Common myeloid progenitor, CD34-positive (primary cell): ENCODE data around the gene MYBPC3.
"Not testable (repeated sequence)": the region's sequence is repeated elsewhere in the genome, so short reads cannot be mapped to it uniquely, and the experiment has no call there.

Experiments used
- CTCF ChIA-PET: fragments of 350-600 bp; sonication (Branson Sonifier 250); formaldehyde crosslinking; loops from one replicate; lab custom pipeline; 2021; ENCODE audit warnings: antibody characterized with exemption; lab: Charles Lee
- POLR2A ChIA-PET: fragments of 350-600 bp; sonication (Branson Sonifier 250); formaldehyde crosslinking; loops from one replicate; lab custom pipeline; 2021; ENCODE audit warnings: antibody characterized with exemption; lab: Charles Lee
- DNase-seq, 3 donors: peaks; one replicate each; pipeline versions ENCODE4 v3.0.0 to v3.0.0-alpha.2; 2013
- H3K27ac ChIP-seq, 2 experiments: 1 replicate in 1 of 2; 2 replicates in 1 of 2; pipeline ENCODE4 v1.7.0; 2013; ENCODE audit warnings: inconsistent platforms in 2 of 2, low read length in 2 of 2, mild to moderate bottlenecking in 2 of 2, low read depth in 1 of 2, moderate library complexity in 1 of 2; ENCODE audit not compliant: severe bottlenecking in 2 of 2, insufficient read depth in 1 of 2, poor library complexity in 1 of 2
- H3K27me3 ChIP-seq, 5 experiments: replicated peaks in 2 of 5; 1 replicate in 3 of 5; 2 replicates in 2 of 5; pipeline versions ENCODE4 v1.6.1 to v1.7.0; 2013; ENCODE audit warnings: low read length in 4 of 5, mild to moderate bottlenecking in 2 of 5, moderate library complexity in 2 of 5, inconsistent platforms in 1 of 5; ENCODE audit not compliant: insufficient read depth in 5 of 5, control insufficient read depth in 4 of 5
- H3K36me3 ChIP-seq, 4 experiments: 1 replicate in 2 of 4; 2 replicates in 2 of 4; pipeline versions ENCODE4 v1.6.1 to v1.7.0; 2013; ENCODE audit warnings: low read length in 3 of 4, control low read depth in 1 of 4, mild to moderate bottlenecking in 1 of 4; ENCODE audit not compliant: control insufficient read depth in 4 of 4, insufficient read depth in 4 of 4
- H3K4me1 ChIP-seq, 4 experiments: 1 replicate in 3 of 4; 2 replicates in 1 of 4; pipeline versions ENCODE4 v1.6.1 to v1.7.1; 2013; ENCODE audit warnings: low read length in 3 of 4, mild to moderate bottlenecking in 3 of 4, control low read depth in 1 of 4, inconsistent platforms in 1 of 4, moderate library complexity in 1 of 4; ENCODE audit not compliant: control insufficient read depth in 4 of 4, insufficient read depth in 4 of 4; ENCODE audit errors: control extremely low read depth in 1 of 4
- H3K4me3 ChIP-seq, 7 experiments: 1 replicate in 4 of 7; 2 replicates in 3 of 7; pipeline versions ENCODE4 v1.5.1 to v1.7.0; 2013; ENCODE audit warnings: mild to moderate bottlenecking in 7 of 7, low read length in 6 of 7, moderate library complexity in 6 of 7, inconsistent platforms in 2 of 7, low read depth in 2 of 7, control low read depth in 1 of 7; ENCODE audit not compliant: insufficient read depth in 4 of 7, control insufficient read depth in 1 of 7; ENCODE audit errors: extremely low read depth in 1 of 7
- H3K9me3 ChIP-seq, 5 experiments: 1 replicate in 4 of 5; 2 replicates in 1 of 5; pipeline versions ENCODE4 v1.6.1 to v1.7.1; 2013; ENCODE audit warnings: low read length in 4 of 5, mild to moderate bottlenecking in 2 of 5, inconsistent platforms in 1 of 5, low read depth in 1 of 5, moderate library complexity in 1 of 5; ENCODE audit not compliant: control insufficient read depth in 4 of 5, insufficient read depth in 2 of 5; ENCODE audit errors: control extremely low read depth in 1 of 5
- WGBS: methylation state at CpG from one replicate; pipeline ENCODE4 v1.1.5; 2013; ENCODE audit not compliant: insufficient coverage; 5-methylcytosine and 5-hydroxymethylcytosine counted together

The MYBPC3 gene

DNA sequence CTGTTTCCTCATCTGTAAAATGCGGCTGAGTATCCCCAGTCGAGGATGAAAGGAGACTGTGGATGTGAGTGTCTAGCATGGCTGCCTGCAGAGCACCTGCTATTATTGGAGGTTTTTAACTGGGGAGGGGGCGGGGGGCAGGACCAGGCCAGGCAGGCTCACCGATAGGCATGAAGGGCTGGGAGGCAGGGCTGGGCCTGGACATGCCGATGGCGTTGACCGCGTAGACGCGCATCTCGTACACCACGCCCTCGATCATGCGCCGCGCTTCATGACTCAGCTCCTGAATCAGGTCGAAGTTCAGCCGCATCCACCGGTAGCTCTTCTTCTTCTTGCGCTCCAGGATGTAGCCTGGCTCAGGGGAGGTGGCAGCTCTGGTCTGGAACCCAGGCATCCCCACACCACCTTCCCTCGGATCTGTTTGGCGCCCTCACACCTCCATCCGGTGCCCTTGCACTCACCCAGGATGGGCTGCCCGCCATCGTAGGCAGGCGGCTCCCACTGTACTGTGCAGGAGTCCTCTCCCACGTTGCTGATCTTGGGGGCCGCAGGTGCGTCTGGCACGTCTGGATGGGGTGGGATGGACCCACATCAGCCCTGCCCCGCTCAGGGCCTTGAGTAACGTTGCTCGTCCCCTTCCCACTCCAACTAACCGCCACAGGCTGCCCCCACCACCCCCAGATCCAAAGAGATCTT lies 15.1 kb downstream of the MYBPC3 start:
- peak in 1 of 3 donors; percentile 29 for DNase-seq
- no peaks in the 10 kb centered on the region for H3K36me3 ChIP-seq
- 94% methylated on average over 26 of the region's 34 CpGs for WGBS
- H3K4me1 ChIP-seq = no peaks in the 10 kb centered on the region
- CTCF ChIA-PET = interaction anchor here (1.0 to 1.3 kb wide), 3 partner anchors 9 to 37 kb away, joined by 3 to 5 read pairs (median 3); no protein-coding TSS in a partner anchor
- no peak overlapping the region for H3K27ac ChIP-seq
- POLR2A ChIA-PET = no interaction called here
- no peaks in the 10 kb centered on the region for H3K9me3 ChIP-seq
- no peak overlapping the region for H3K4me3 ChIP-seq
- no peaks in the 10 kb centered on the region for H3K27me3 ChIP-seq

DNA sequence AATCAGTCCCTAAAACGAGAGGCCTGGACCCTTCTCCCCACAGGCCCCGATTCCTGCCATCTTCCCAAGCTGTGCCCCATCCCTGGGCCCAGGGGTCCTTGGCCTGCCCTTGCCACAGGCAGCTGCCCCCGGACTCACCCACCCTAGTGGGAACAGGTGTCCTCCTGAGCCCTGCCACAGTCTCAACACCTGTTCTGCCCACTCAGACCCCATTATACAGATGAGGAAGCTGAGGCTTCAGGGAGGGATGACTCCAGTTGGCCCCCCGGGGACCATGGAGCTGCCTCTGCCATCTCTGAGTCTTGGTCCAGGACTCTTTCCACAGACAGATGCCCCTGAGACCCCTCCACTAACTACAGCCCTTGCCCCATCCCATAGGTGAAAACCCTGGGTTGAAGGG lies 15.9 kb downstream of the MYBPC3 start:
- Histone ChIP-seq H3K4me1 (no peaks in the 10 kb centered on the region), H3K27me3 (no peaks in the 10 kb centered on the region), H3K27ac (no peak overlapping the region), H3K9me3 (no peaks in the 10 kb centered on the region), H3K4me3 (no peak overlapping the region), H3K36me3 (no peaks in the 10 kb centered on the region)
- no peak for DNase-seq
- 100% methylated on average over 1 of the region's 4 CpGs for WGBS
- POLR2A ChIA-PET = interaction anchor here (0.6 kb wide), 1 partner anchor 10 kb away, joined by 3 read pairs; no protein-coding TSS in a partner anchor
- CTCF ChIA-PET = interaction anchor here (1.0 to 1.4 kb wide), 4 partner anchors 8 to 65 kb away, joined by 3 to 5 read pairs (median 3); no protein-coding TSS in a partner anchor

DNA sequence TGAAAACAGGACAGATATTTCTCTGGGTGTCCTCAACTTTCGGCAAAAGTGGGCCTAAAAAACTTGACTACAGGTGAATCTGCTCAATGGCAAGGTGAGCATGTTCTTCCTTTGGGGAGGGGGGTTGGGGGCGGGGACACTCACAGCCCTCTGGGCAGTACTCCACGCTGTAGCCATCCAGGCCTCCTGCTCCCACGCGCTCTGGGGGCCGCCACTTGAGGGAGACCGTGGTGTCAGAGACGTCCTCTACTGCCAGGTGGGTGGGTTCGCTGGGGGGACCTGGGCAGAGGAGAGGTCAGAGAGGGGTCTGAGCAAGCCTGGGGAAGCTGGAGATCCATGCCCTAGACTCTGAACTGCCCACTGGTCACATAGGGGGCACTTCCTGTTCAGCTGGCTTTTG lies 16.8 kb downstream of the MYBPC3 start:
- CTCF ChIA-PET = interaction anchor here (1.2 to 1.4 kb wide), 3 partner anchors 7 to 64 kb away, joined by 3 to 5 read pairs (median 3); no protein-coding TSS in a partner anchor
- POLR2A ChIA-PET = interaction anchor here (0.6 kb wide), 1 partner anchor 10 kb away, joined by 3 read pairs; no protein-coding TSS in a partner anchor
- no peak for DNase-seq
- 95% methylated on average over 8 of the region's 9 CpGs for WGBS
- H3K9me3 ChIP-seq = no peaks in the 10 kb centered on the region
- no peak overlapping the region for H3K4me3 ChIP-seq
- no peaks in the 10 kb centered on the region for H3K4me1 ChIP-seq
- no peaks in the 10 kb centered on the region for H3K27me3 ChIP-seq
- no peak overlapping the region for H3K27ac ChIP-seq
- H3K36me3 ChIP-seq = peaks cover 0 to 6% (median 0%) of the 10 kb centered on the region in 4 experiments

DNA sequence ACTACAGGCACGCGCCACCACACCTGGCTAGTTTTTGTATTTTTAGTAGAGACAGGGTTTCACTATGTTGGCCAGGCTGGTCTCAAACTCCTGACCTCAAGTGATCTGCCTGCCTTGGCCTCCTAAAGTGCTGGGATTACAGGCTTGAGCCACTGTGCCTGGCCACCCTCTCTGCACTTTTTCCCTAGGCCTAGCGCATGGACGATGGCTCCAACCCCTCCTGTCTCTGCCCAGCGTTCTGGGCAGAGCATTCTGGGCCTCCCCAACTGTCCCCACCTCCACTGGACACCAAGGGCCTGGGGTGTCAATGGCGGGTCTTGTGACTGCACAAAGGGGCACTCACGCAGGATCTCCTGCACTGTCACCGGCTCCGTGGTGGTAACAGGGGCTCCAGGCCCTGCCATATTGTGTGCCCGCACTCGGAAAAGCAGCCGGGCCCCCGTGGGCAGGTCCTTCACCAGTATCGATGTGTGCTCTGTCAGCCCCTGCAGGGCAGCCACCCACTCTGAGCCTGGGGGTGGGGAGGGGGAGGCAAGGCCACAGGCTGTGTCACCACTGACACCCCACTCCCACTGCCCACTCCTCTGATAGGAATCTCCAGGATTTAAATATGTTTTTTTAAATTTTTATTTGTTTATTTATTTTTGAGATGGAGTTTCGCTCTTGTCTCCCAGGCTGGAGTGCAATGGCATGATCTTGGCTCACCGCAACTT lies 17.6 kb downstream of the MYBPC3 start:
- H3K36me3 ChIP-seq = peaks cover 0 to 15% (median 2%) of the 10 kb centered on the region in 4 experiments
- H3K27ac ChIP-seq, H3K4me3 ChIP-seq, DNase-seq, H3K4me1 ChIP-seq, POLR2A ChIA-PET, H3K9me3 ChIP-seq, H3K27me3 ChIP-seq: not testable (repeated sequence)
- WGBS = over 99% methylated on average over 13 of the region's 16 CpGs
- CTCF ChIA-PET = interaction anchor here (3.0 kb wide), 1 partner anchor 8 kb away, joined by 10 read pairs; no protein-coding TSS in a partner anchor

DNA sequence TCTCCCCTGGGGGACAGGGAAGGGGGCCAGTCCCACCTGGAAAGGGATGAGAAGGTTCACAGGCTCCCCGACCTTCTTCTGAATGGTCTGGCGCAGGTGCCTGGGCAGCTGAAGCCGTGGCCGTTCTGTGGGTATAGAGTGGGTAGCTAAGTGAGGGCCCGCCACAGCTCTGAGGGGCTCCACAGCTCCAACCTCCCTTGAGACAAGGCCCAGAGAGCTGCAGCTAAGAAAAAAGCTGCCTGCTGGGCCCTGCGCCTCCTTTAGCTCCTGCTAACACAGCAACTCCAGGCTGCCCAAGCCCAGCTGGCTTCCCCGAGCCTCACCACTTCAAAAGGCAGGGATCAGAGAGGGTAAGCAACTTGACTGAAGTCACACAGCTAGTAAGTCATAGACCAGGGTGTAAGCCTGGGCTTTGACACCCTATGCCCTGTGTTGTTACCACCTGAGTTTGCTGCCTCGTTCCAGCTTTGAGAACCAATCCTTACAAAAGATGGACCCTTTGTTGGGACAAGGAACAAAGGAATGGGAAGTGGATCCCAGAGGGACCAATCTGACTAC lies 18.5 kb downstream of the MYBPC3 start:
- POLR2A ChIA-PET = interaction anchor here (0.5 to 0.6 kb wide), 2 partner anchors 16 to 188 kb away, joined by 3 to 7 read pairs; no protein-coding TSS in a partner anchor
- H3K27me3 ChIP-seq = no peaks in the 10 kb centered on the region
- CTCF ChIA-PET = interaction anchor here (3.0 kb wide), 1 partner anchor 9 kb away, joined by 10 read pairs; no protein-coding TSS in a partner anchor
- peaks cover 0 to 24% (median 2%) of the 10 kb centered on the region in 4 experiments for H3K36me3 ChIP-seq
- DNase-seq = no peak
- WGBS = 98% methylated on average over 6 of the region's 8 CpGs
- no peak overlapping the region for H3K27ac ChIP-seq
- H3K9me3 ChIP-seq = no peaks in the 10 kb centered on the region
- no peaks in the 10 kb centered on the region for H3K4me1 ChIP-seq
- no peak overlapping the region for H3K4me3 ChIP-seq

DNA sequence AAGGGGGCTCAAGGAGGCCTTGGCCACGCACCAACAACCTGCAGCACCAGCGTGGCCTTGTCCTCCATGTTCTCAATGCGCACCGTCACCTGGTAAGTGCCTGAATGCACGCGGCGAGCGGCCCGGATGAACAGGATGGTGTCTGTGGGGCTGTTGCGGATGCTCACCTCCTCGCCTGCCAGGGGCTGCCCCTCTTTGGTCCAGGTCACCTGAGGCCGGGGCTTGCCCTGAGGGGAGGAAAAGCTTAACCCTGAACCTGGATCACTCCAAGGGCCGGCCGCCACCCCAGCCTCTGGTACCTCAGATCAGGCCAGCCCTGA lies 19.0 kb downstream of the MYBPC3 start:
- no peaks in the 10 kb centered on the region for H3K27me3 ChIP-seq
- H3K36me3 ChIP-seq = peaks cover 0 to 29% (median 4%) of the 10 kb centered on the region in 4 experiments
- no peaks in the 10 kb centered on the region for H3K4me1 ChIP-seq
- POLR2A ChIA-PET = interaction anchor here (0.6 kb wide), 1 partner anchor 188 kb away, joined by 7 read pairs; no protein-coding TSS in a partner anchor
- CTCF ChIA-PET = interaction anchor here (0.6 to 3.0 kb wide), 2 partner anchors 9 to 24 kb away, joined by 5 to 10 read pairs; no protein-coding TSS in a partner anchor
- no peak overlapping the region for H3K27ac ChIP-seq
- no peak overlapping the region for H3K4me3 ChIP-seq
- 99% methylated on average over 11 of the region's 14 CpGs for WGBS
- no peaks in the 10 kb centered on the region for H3K9me3 ChIP-seq
- no peak for DNase-seq
